Astrocyte (in vitro differentiated cells and primary cell): ENCODE measurements around the gene ALLC. TPM values are rescaled to one million over a fixed set of nuclear protein-coding genes. Genes with fewer than 3 reads are reported as not detected.

Source experiments
- DNase-seq: peaks from one replicate; pipeline ENCODE4 v3.0.0-alpha.2; 2010; ENCODE audit warnings: low read depth
- FAIRE-seq: peaks from 2 replicates; lab custom pipeline; 2011; peaks lifted over from hg19 to GRCh38; lab: Jason Lieb, UNC
- H2AFZ ChIP-seq: 2 replicates; pipeline ENCODE4 v1.6.0; 2012; ENCODE audit warnings: low read depth, low read length, inconsistent platforms
- H3K27ac ChIP-seq: 2 replicates; pipeline ENCODE4 v1.5.1; 2011; ENCODE audit warnings: low read depth, low read length, inconsistent platforms
- H3K27me3 ChIP-seq: 2 replicates; pipeline ENCODE4 v1.6.0; 2011; ENCODE audit warnings: low read length, inconsistent platforms; ENCODE audit not compliant: insufficient read depth
- H3K36me3 ChIP-seq: 2 replicates; pipeline ENCODE4 v1.5.1; 2011; ENCODE audit warnings: low read length, inconsistent platforms; ENCODE audit not compliant: insufficient read depth
- H3K4me1 ChIP-seq: 2 replicates; pipeline ENCODE4 v1.5.1; 2011; ENCODE audit warnings: low read length, inconsistent platforms; ENCODE audit not compliant: insufficient read depth
- H3K4me2 ChIP-seq: 2 replicates; pipeline ENCODE4 v1.6.0; 2012; ENCODE audit warnings: low read length, inconsistent platforms
- H3K4me3 ChIP-seq: 2 replicates; pipeline ENCODE4 v1.5.1; 2011; ENCODE audit warnings: low read depth, mild to moderate bottlenecking, low read length, inconsistent platforms; ENCODE audit not compliant: insufficient read depth
- H3K79me2 ChIP-seq: 2 replicates; pipeline ENCODE4 v1.6.0; 2012; ENCODE audit warnings: mild to moderate bottlenecking, low read length, inconsistent platforms; ENCODE audit not compliant: insufficient read depth
- H3K9ac ChIP-seq: 2 replicates; pipeline ENCODE4 v1.6.0; 2012; ENCODE audit warnings: mild to moderate bottlenecking, low read length, inconsistent platforms
- H3K9me3 ChIP-seq: 2 replicates; pipeline ENCODE4 v1.5.1; 2012; ENCODE audit warnings: low read depth, mild to moderate bottlenecking, low read length, inconsistent platforms; ENCODE audit not compliant: insufficient read depth
- H4K20me1 ChIP-seq: 2 replicates; pipeline ENCODE4 v1.6.0; 2012; ENCODE audit warnings: low read length, inconsistent platforms; ENCODE audit not compliant: insufficient read depth
- H3K27ac Mint-ChIP-seq: one replicate; pipeline ENCODE4 v1.8.0; 2021; ENCODE audit warnings: mild to moderate bottlenecking, mixed read lengths; ENCODE audit not compliant: unreplicated experiment
- H3K27me3 Mint-ChIP-seq: one replicate; pipeline ENCODE4 v1.8.0; 2021; ENCODE audit warnings: low read depth, mixed read lengths; ENCODE audit not compliant: unreplicated experiment
- H3K36me3 Mint-ChIP-seq: one replicate; pipeline ENCODE4 v1.8.0; 2021; ENCODE audit warnings: low read depth, mixed read lengths; ENCODE audit not compliant: unreplicated experiment
- H3K4me1 Mint-ChIP-seq: one replicate; pipeline ENCODE4 v1.8.0; 2021; ENCODE audit warnings: low read depth, mixed read lengths; ENCODE audit not compliant: unreplicated experiment
- H3K4me3 Mint-ChIP-seq: one replicate; pipeline ENCODE4 v1.8.0; 2021; ENCODE audit warnings: mild to moderate bottlenecking, moderate library complexity, mixed read lengths; ENCODE audit not compliant: unreplicated experiment
- H3K9me3 Mint-ChIP-seq: one replicate; pipeline ENCODE4 v1.8.0; 2021; ENCODE audit warnings: mild to moderate bottlenecking, mixed read lengths; ENCODE audit not compliant: unreplicated experiment
- EZH2 ChIP-seq: IDR thresholded peaks from 2 replicates; pipeline ENCODE4 v1.6.1; 2012; ENCODE audit warnings: mild to moderate bottlenecking, low read length, inconsistent platforms; ENCODE audit not compliant: insufficient read depth
- total RNA-seq: library from RNA; stranded (reverse); gene quantifications from 2 replicates; pipeline ENCODE4 v1.2.1, GENCODE V29; 2021
- TF ChIP-seq, protein P1 (sequence below): IDR thresholded peaks from 2 replicates; pipeline ENCODE4 v1.5.1; 2011; ENCODE audit warnings: low read depth, mild to moderate bottlenecking, inconsistent platforms, low read length, moderate library complexity; ENCODE audit not compliant: insufficient read depth

The ALLC gene
- total RNA-seq, 1 donor from 2014 or later, result not detected

- no peak overlapping the region for H3K9ac ChIP-seq
- no peak overlapping the region for H2AFZ ChIP-seq
- H4K20me1 ChIP-seq, result no peaks in the 10 kb centered on the region
- no peaks in the 10 kb centered on the region for H3K9me3 Mint-ChIP-seq
- FAIRE-seq (no peak), DNase-seq (no peak)
- TF ChIP-seq, protein P1, sequence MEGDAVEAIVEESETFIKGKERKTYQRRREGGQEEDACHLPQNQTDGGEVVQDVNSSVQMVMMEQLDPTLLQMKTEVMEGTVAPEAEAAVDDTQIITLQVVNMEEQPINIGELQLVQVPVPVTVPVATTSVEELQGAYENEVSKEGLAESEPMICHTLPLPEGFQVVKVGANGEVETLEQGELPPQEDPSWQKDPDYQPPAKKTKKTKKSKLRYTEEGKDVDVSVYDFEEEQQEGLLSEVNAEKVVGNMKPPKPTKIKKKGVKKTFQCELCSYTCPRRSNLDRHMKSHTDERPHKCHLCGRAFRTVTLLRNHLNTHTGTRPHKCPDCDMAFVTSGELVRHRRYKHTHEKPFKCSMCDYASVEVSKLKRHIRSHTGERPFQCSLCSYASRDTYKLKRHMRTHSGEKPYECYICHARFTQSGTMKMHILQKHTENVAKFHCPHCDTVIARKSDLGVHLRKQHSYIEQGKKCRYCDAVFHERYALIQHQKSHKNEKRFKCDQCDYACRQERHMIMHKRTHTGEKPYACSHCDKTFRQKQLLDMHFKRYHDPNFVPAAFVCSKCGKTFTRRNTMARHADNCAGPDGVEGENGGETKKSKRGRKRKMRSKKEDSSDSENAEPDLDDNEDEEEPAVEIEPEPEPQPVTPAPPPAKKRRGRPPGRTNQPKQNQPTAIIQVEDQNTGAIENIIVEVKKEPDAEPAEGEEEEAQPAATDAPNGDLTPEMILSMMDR, result no peak
- TF ChIP-seq EZH2, result no peak
- no peak overlapping the region for H3K4me2 ChIP-seq
- H3K36me3 Mint-ChIP-seq, result no peaks in the 10 kb centered on the region
- H3K27ac ChIP-seq, result no peak overlapping the region
- no peaks in the 10 kb centered on the region for H3K9me3 ChIP-seq
- H3K4me3 Mint-ChIP-seq, result no peak overlapping the region
- H3K27ac Mint-ChIP-seq, result no peak overlapping the region
- no peaks in the 10 kb centered on the region for H3K4me1 ChIP-seq
- no peaks in the 10 kb centered on the region for H3K36me3 ChIP-seq
- no peaks in the 10 kb centered on the region for H3K4me1 Mint-ChIP-seq
- H3K4me3 ChIP-seq, result no peak overlapping the region
- H3K79me2 ChIP-seq, result no peaks in the 10 kb centered on the region
- peaks cover 29% of the 10 kb centered on the region for H3K27me3 Mint-ChIP-seq
- no peaks in the 10 kb centered on the region for H3K27me3 ChIP-seq
Observed at GRCh38 chr2:3641841-3642421, 16.1 kb upstream of the ALLC start.

- Histone ChIP-seq H3K4me1 (no peaks in the 10 kb centered on the region), H3K4me3 (no peak overlapping the region), H3K4me2 (no peak overlapping the region), H3K27ac (no peak overlapping the region), H3K9ac (no peak overlapping the region), H3K79me2 (no peaks in the 10 kb centered on the region), H4K20me1 (no peaks in the 10 kb centered on the region), H2AFZ (no peak overlapping the region), H3K27me3 (no peaks in the 10 kb centered on the region), H3K36me3 (no peaks in the 10 kb centered on the region), H3K9me3 (no peaks in the 10 kb centered on the region)
- TF ChIP-seq EZH2, result no peak
- TF ChIP-seq, protein P1, result no peak
- H3K4me1 Mint-ChIP-seq, result no peaks in the 10 kb centered on the region
- peak overlapping the region; percentile 47 for H3K27ac Mint-ChIP-seq
- FAIRE-seq (no peak), DNase-seq (no peak)
- H3K36me3 Mint-ChIP-seq, result no peaks in the 10 kb centered on the region
- H3K27me3 Mint-ChIP-seq, result peaks cover 28% of the 10 kb centered on the region
- no peaks in the 10 kb centered on the region for H3K9me3 Mint-ChIP-seq
- no peak overlapping the region for H3K4me3 Mint-ChIP-seq
Observed at GRCh38 chr2:3642521-3643215, 15.3 kb upstream of the ALLC start.
